A673 (cell line): Measurements from ENCODE around the gene ATP1B2. TPM values are rescaled to one million over a fixed set of nuclear protein-coding genes. Genes with fewer than 3 reads are reported as not detected.

ENCODE experiments used
- BruUV-seq: library from RNA; stranded (reverse); fragments of 400-500 nt; replicated peaks from 2 replicates; lab custom pipeline; 2021; lab: Mats Ljungman, UMichigan
- CTCF ChIA-PET: fragments of 300-600 bp; sonication (Branson Sonifier 250); formaldehyde crosslinking; loops from one replicate; lab custom pipeline; 2022; ENCODE audit warnings: antibody characterized with exemption; lab: Charles Lee
- POLR2A ChIA-PET: fragments of 300-600 bp; sonication (Branson Sonifier 250); formaldehyde crosslinking; loops from one replicate; lab custom pipeline; 2022; ENCODE audit warnings: antibody characterized with exemption; ENCODE audit not compliant: low non-redundant PET; lab: Charles Lee
- DNase-seq: peaks from one replicate; pipeline ENCODE4 v3.0.0-alpha.2; 2015; ENCODE audit warnings: low spot score
- H3K27ac ChIP-seq: fragments of 200-600 bp; sonication (generic); 2 replicates; pipeline ENCODE4 v1.5.1; 2016; ENCODE audit warnings: mixed run types, low read depth, mild to moderate bottlenecking, mixed read lengths, antibody characterized with exemption, low read length; ENCODE audit not compliant: poor library complexity, severe bottlenecking
- H3K27me3 ChIP-seq: fragments of 200-600 bp; sonication (generic); replicated peaks from 2 replicates; pipeline ENCODE4 v1.6.1; 2017; ENCODE audit warnings: mixed run types, low read depth, mild to moderate bottlenecking, mixed read lengths, antibody characterized with exemption, low read length; ENCODE audit not compliant: insufficient read depth, poor library complexity
- H3K36me3 ChIP-seq: fragments of 200-600 bp; sonication (generic); 2 replicates; pipeline ENCODE4 v1.6.1; 2016; ENCODE audit warnings: mixed run types, mild to moderate bottlenecking, mixed read lengths, antibody characterized with exemption, low read length; ENCODE audit not compliant: insufficient read depth, poor library complexity, severe bottlenecking
- H3K4me1 ChIP-seq: fragments of 200-600 bp; sonication (generic); 2 replicates; pipeline ENCODE4 v1.6.1; 2017; ENCODE audit warnings: mixed run types, mild to moderate bottlenecking, mixed read lengths, antibody characterized with exemption, low read length; ENCODE audit not compliant: insufficient read depth, poor library complexity, severe bottlenecking
- H3K4me3 ChIP-seq: fragments of 200-600 bp; sonication (generic); 2 replicates; pipeline ENCODE4 v1.5.1; 2016; ENCODE audit warnings: low read depth, mixed run types, mild to moderate bottlenecking, mixed read lengths, low read length; ENCODE audit not compliant: poor library complexity, severe bottlenecking
- H3K9me3 ChIP-seq: fragments of 200-600 bp; sonication (generic); 2 replicates; pipeline ENCODE4 v1.6.1; 2016; ENCODE audit warnings: mixed run types, low read depth, mild to moderate bottlenecking, mixed read lengths, antibody characterized with exemption, low read length; ENCODE audit not compliant: poor library complexity, severe bottlenecking
- EZH2 ChIP-seq: fragments of 200-600 bp; sonication (generic); IDR thresholded peaks from 2 replicates; pipeline ENCODE4 v1.6.1; 2017; ENCODE audit warnings: borderline replicate concordance, low read depth, mild to moderate bottlenecking, mixed read lengths, antibody characterized with exemption, low read length; ENCODE audit not compliant: poor library complexity, severe bottlenecking
- intact Hi-C: fragments of 100-400 bp; cut with micrococcal nuclease; formaldehyde crosslinking; loops from one replicate; pipeline ENCODE4 v1.10.0; 2022; ENCODE audit not compliant: unreplicated experiment
- total RNA-seq: library from RNA; stranded (reverse); gene quantifications from 2 replicates; pipeline ENCODE4 v1.2.3, GENCODE V29; 2021
- TF ChIP-seq, protein P1 (sequence below): fragments of 300-800, 200-600 bp; sonication (generic); conservative IDR thresholded peaks from 2 replicates; pipeline ENCODE4 v1.5.1; 2017; ENCODE audit warnings: low read depth, mild to moderate bottlenecking, antibody characterized with exemption, low read length, moderate library complexity, mixed read lengths

ATP1B2 gene
- total RNA-seq, 1 experiment from 2014 or later = 3.5 TPM

DNA sequence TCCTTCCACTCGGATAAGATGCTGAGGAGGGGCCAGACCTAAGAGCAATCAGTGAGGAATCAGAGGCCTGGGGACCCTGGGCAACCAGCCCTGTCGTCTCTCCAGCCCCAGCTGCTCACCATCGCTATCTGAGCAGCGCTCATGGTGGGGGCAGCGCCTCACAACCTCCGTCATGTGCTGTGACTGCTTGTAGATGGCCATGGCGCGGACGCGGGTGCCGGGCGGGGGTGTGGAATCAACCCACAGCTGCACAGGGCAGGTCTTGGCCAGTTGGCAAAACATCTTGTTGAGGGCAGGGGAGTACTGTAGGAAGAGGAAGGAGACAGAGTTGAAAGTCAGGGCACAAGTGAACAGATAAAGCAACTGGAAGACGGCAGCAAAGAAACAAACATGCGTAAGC is 24.2 kb downstream of the ATP1B2 start:
- H3K4me3 ChIP-seq = no peak overlapping the region
- H3K9me3 ChIP-seq = peaks cover 5% of the 10 kb centered on the region
- H3K4me1 ChIP-seq = no peaks in the 10 kb centered on the region
- intact Hi-C loops = no loop called here
- BruUV-seq = no TSS peak
- H3K36me3 ChIP-seq = peaks cover 57% of the 10 kb centered on the region
- TF ChIP-seq EZH2 = no peak
- TF ChIP-seq, protein P1, sequence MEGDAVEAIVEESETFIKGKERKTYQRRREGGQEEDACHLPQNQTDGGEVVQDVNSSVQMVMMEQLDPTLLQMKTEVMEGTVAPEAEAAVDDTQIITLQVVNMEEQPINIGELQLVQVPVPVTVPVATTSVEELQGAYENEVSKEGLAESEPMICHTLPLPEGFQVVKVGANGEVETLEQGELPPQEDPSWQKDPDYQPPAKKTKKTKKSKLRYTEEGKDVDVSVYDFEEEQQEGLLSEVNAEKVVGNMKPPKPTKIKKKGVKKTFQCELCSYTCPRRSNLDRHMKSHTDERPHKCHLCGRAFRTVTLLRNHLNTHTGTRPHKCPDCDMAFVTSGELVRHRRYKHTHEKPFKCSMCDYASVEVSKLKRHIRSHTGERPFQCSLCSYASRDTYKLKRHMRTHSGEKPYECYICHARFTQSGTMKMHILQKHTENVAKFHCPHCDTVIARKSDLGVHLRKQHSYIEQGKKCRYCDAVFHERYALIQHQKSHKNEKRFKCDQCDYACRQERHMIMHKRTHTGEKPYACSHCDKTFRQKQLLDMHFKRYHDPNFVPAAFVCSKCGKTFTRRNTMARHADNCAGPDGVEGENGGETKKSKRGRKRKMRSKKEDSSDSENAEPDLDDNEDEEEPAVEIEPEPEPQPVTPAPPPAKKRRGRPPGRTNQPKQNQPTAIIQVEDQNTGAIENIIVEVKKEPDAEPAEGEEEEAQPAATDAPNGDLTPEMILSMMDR = no peak
- no peaks in the 10 kb centered on the region for H3K27me3 ChIP-seq
- CTCF ChIA-PET = no interaction called here
- H3K27ac ChIP-seq = no peak overlapping the region
- POLR2A ChIA-PET = no interaction called here
- no peak for DNase-seq

DNA sequence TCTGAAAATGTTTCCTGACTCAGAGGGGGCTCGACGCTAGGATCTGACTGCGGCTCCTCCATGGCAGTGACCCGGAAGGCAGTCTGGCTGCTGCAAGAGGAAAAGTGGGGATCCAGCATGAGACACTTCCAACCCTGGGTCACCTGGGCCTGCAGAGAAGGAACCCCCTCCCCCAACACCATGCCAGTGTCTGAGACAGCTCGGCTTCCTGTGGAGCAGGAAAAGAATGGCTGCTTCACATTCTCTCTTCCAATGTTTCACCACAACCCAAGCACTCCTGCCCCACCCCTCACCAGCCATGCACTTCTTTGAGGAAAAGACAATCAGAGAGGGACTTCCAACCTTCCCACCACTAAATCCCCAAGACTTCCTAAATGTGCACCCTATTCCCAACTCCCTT is 25.8 kb downstream of the ATP1B2 start:
- no TSS peak for BruUV-seq
- intact Hi-C loops = no loop called here
- H3K36me3 ChIP-seq = peaks cover 42% of the 10 kb centered on the region
- no peak overlapping the region for H3K27ac ChIP-seq
- no peak for TF ChIP-seq EZH2
- TF ChIP-seq, protein P1 = no peak
- DNase-seq = no peak
- CTCF ChIA-PET = no interaction called here
- H3K27me3 ChIP-seq = no peaks in the 10 kb centered on the region
- H3K9me3 ChIP-seq = peaks cover 5% of the 10 kb centered on the region
- POLR2A ChIA-PET = no interaction called here
- H3K4me3 ChIP-seq = no peak overlapping the region
- no peaks in the 10 kb centered on the region for H3K4me1 ChIP-seq

DNA sequence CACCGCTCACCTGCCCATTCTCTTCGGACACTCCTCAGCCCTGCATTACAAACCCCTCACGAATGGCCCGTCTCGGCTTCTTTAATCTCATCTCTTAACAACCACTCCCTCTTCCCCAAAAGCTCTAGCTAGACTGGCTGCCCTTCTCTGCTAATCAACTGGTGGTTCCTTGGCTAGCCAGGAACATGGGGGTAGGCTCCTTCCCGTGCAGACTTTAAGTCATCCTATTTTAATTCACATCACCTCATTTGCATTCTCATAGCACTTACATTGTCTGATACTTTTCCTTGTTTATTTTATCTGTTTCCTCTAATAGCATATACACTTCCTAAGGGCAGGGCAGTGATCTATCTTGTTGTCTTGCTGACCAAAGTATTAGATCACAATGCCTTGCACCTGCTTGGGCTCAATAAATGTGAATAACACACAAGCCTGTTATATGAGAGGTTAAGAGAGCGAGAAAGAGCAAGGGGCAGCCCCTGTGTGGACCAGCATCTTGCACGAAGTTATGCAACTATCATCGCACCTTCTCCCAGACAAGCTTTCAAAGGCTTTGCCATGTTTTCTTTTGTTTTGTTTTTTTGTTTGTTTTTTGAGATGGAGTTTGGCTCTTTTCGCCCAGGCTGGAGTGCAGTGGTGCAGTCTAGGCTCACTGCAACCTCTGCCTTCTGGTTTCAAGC is 26.8 kb downstream of the ATP1B2 start:
- Histone ChIP-seq H3K27ac (no peak overlapping the region), H3K36me3 (peaks cover 33% of the 10 kb centered on the region), H3K27me3 (no peaks in the 10 kb centered on the region), H3K4me3 (no peak overlapping the region), H3K9me3 (peaks cover 5% of the 10 kb centered on the region), H3K4me1 (no peaks in the 10 kb centered on the region)
- no peak for DNase-seq
- POLR2A ChIA-PET = no interaction called here
- CTCF ChIA-PET = no interaction called here
- TF ChIP-seq EZH2 = no peak
- TF ChIP-seq, protein P1 = no peak
- BruUV-seq = no TSS peak
- intact Hi-C loops = no loop called here
